Astrocyte (in vitro differentiated cells and primary cell): Measurements from ENCODE around the gene DMTF1. TPM values are rescaled to one million over a fixed set of nuclear protein-coding genes. Genes with fewer than 3 reads are reported as not detected.
"Not testable (repeated sequence)": the region's sequence is repeated elsewhere in the genome, so short reads cannot be mapped to it uniquely, and the experiment has no call there.

Source experiments
- DNase-seq: peaks from one replicate; pipeline ENCODE4 v3.0.0-alpha.2; 2010; ENCODE audit warnings: low read depth
- FAIRE-seq: peaks from 2 replicates; lab custom pipeline; 2011; peaks lifted over from hg19 to GRCh38; lab: Jason Lieb, UNC
- H2AFZ ChIP-seq: 2 replicates; pipeline ENCODE4 v1.6.0; 2012; ENCODE audit warnings: low read depth, low read length, inconsistent platforms
- H3K27ac ChIP-seq: 2 replicates; pipeline ENCODE4 v1.5.1; 2011; ENCODE audit warnings: low read depth, low read length, inconsistent platforms
- H3K27me3 ChIP-seq: 2 replicates; pipeline ENCODE4 v1.6.0; 2011; ENCODE audit warnings: low read length, inconsistent platforms; ENCODE audit not compliant: insufficient read depth
- H3K36me3 ChIP-seq: 2 replicates; pipeline ENCODE4 v1.5.1; 2011; ENCODE audit warnings: low read length, inconsistent platforms; ENCODE audit not compliant: insufficient read depth
- H3K4me1 ChIP-seq: 2 replicates; pipeline ENCODE4 v1.5.1; 2011; ENCODE audit warnings: low read length, inconsistent platforms; ENCODE audit not compliant: insufficient read depth
- H3K4me2 ChIP-seq: 2 replicates; pipeline ENCODE4 v1.6.0; 2012; ENCODE audit warnings: low read length, inconsistent platforms
- H3K4me3 ChIP-seq: 2 replicates; pipeline ENCODE4 v1.5.1; 2011; ENCODE audit warnings: low read depth, mild to moderate bottlenecking, low read length, inconsistent platforms; ENCODE audit not compliant: insufficient read depth
- H3K79me2 ChIP-seq: 2 replicates; pipeline ENCODE4 v1.6.0; 2012; ENCODE audit warnings: mild to moderate bottlenecking, low read length, inconsistent platforms; ENCODE audit not compliant: insufficient read depth
- H3K9ac ChIP-seq: 2 replicates; pipeline ENCODE4 v1.6.0; 2012; ENCODE audit warnings: mild to moderate bottlenecking, low read length, inconsistent platforms
- H3K9me3 ChIP-seq: 2 replicates; pipeline ENCODE4 v1.5.1; 2012; ENCODE audit warnings: low read depth, mild to moderate bottlenecking, low read length, inconsistent platforms; ENCODE audit not compliant: insufficient read depth
- H4K20me1 ChIP-seq: 2 replicates; pipeline ENCODE4 v1.6.0; 2012; ENCODE audit warnings: low read length, inconsistent platforms; ENCODE audit not compliant: insufficient read depth
- H3K27ac Mint-ChIP-seq: one replicate; pipeline ENCODE4 v1.8.0; 2021; ENCODE audit warnings: mild to moderate bottlenecking, mixed read lengths; ENCODE audit not compliant: unreplicated experiment
- H3K27me3 Mint-ChIP-seq: one replicate; pipeline ENCODE4 v1.8.0; 2021; ENCODE audit warnings: low read depth, mixed read lengths; ENCODE audit not compliant: unreplicated experiment
- H3K36me3 Mint-ChIP-seq: one replicate; pipeline ENCODE4 v1.8.0; 2021; ENCODE audit warnings: low read depth, mixed read lengths; ENCODE audit not compliant: unreplicated experiment
- H3K4me1 Mint-ChIP-seq: one replicate; pipeline ENCODE4 v1.8.0; 2021; ENCODE audit warnings: low read depth, mixed read lengths; ENCODE audit not compliant: unreplicated experiment
- H3K4me3 Mint-ChIP-seq: one replicate; pipeline ENCODE4 v1.8.0; 2021; ENCODE audit warnings: mild to moderate bottlenecking, moderate library complexity, mixed read lengths; ENCODE audit not compliant: unreplicated experiment
- H3K9me3 Mint-ChIP-seq: one replicate; pipeline ENCODE4 v1.8.0; 2021; ENCODE audit warnings: mild to moderate bottlenecking, mixed read lengths; ENCODE audit not compliant: unreplicated experiment
- total RNA-seq: library from RNA; stranded (reverse); gene quantifications from 2 replicates; pipeline ENCODE4 v1.2.1, GENCODE V29; 2021

Gene DMTF1
- total RNA-seq, 1 donor from 2014 or later, result 89.2 TPM

- not testable (repeated sequence) for H3K9me3 ChIP-seq, H2AFZ ChIP-seq, H3K4me3 Mint-ChIP-seq, H3K36me3 ChIP-seq, H3K27ac ChIP-seq, FAIRE-seq, H3K79me2 ChIP-seq, H3K4me3 ChIP-seq, H3K4me2 ChIP-seq, H3K36me3 Mint-ChIP-seq, H3K27ac Mint-ChIP-seq, H3K4me1 Mint-ChIP-seq, H3K4me1 ChIP-seq, DNase-seq, H3K27me3 ChIP-seq, H3K9ac ChIP-seq, H3K9me3 Mint-ChIP-seq, H4K20me1 ChIP-seq
- H3K27me3 Mint-ChIP-seq, result peaks cover 14% of the 10 kb centered on the region
These were observed 93.4 kb downstream of the DMTF1 start for GRCh38 chr7:87245671-87246070.

Other genes starting within 250 kb of the DMTF1 start
- 23.9 and 25.2 TPM in 2 replicates for gene ELAPOR2, start 92.8 kb upstream of the DMTF1 start, total RNA-seq
- gene TMEM243, start 67.3 kb downstream of the DMTF1 start, total RNA-seq, result 25.4 and 28.3 TPM in 2 replicates
- gene CROT, start 193.2 kb downstream of the DMTF1 start, total RNA-seq, result 10.6 and 18.8 TPM in 2 replicates